KOPT-K1 (cell line): ENCODE data around the gene ERCC1.
"Not testable (repeated sequence)": the region's sequence is repeated elsewhere in the genome, so short reads cannot be mapped to it uniquely, and the experiment has no call there.

Experiments used
- H3K27ac ChIP-seq: fragments of 200-600 bp; sonication (generic); 2 replicates; pipeline ENCODE4 v1.5.1; 2016; ENCODE audit warnings: antibody characterized with exemption, mild to moderate bottlenecking, low read depth, low read length; ENCODE audit not compliant: poor library complexity, severe bottlenecking
- H3K36me3 ChIP-seq: fragments of 200-600 bp; sonication (generic); 2 replicates; pipeline ENCODE4 v1.5.1; 2017; ENCODE audit warnings: antibody characterized with exemption, mild to moderate bottlenecking, low read length, moderate library complexity; ENCODE audit not compliant: insufficient read depth
- H3K9me3 ChIP-seq: fragments of 200-600 bp; sonication (generic); 2 replicates; pipeline ENCODE4 v1.5.1; 2017; ENCODE audit warnings: antibody characterized with exemption, low read length, mild to moderate bottlenecking; ENCODE audit not compliant: insufficient read depth, poor library complexity, severe bottlenecking

The ERCC1 gene

DNA sequence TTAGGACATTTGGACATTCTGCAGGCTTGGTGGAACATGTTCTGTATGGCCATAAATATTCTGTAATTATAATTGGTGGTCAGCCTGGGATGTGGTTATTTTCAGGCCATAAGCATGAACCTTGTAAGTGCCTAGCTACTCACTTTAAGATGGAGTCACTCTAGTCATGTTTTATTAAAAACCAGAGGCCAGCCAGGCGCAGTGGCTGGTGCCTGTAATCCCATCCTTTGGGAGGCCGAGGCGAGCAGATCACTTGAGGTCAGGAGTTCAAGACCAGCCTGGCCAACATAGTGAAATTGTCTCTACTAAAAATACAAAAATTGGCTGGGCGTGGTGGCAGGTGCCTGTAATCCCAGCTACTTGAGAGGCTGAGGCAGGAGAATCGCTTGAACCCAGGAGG, 16.1 kb downstream of the ERCC1 start:
- H3K36me3 ChIP-seq = peaks cover 29% of the 10 kb centered on the region; the same call in 1 of the 2 replicates
- H3K9me3 ChIP-seq, H3K27ac ChIP-seq: not testable (repeated sequence)

DNA sequence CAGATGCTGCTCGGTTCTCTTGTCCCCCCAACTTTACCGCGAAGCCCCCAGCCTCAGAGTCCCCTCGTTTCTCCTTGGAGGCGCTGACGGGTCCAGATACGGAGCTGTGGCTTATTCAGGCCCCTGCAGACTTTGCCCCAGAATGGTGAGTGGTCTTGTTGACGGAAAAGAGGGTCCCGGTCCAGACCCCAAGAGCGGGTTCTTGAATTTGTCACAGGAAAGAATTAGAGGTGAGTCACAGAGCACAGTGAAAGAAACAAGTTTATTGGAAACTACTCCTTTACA, 16.7 kb downstream of the ERCC1 start:
- Histone ChIP-seq H3K36me3 (peaks cover 28% of the 10 kb centered on the region; the same call in 1 of the 2 replicates), H3K27ac (peak overlapping the region; percentile 86), H3K9me3 (no peaks in the 10 kb centered on the region)

DNA sequence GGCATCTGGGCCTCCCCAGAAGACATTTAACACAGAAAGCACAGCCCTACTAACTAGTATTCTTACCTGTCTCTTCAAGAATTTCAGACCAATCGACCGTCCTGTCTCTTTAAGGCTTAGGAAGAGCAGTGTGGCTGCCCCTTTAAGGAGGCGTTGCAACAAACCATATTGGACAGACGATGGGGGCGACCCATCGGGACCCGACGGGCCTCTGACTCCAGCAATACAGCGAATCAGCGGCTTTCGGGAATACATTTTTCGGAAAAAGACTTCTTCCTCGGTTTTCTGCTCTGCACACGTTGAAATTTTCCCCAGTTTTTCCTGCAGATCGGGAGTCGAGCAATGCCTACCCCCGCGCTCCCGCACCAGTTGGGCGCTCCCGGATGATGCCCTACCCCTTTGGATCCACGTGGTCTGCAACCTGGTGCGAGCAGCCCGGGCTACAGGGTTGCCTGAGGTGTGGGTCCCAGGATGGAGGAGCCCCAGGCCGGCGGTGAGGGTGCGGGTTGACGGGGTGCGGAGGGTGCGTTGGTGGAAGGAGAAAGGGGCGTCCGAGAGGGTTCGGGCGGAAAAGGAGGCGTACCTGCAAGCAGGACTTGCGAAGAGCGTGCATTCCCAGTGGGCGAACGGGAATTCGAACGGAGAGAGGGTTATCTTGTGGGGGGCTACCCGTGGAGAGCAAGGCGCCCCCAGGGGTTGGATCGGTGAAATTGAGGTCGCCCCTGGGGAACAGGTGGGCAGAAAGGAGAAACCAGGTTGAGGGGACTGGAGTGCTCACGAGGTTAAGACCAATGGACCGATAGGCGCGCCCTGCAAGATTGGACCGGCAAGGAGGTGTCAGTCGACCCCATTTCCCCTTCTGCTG, 17.3 kb downstream of the ERCC1 start, which contains the start of gene POLR1G:
Gene POLR1G (plus strand): TSS at position 419 of the 865 bp plus-strand sequence. CDS start 53 bp downstream, at position 472.
- H3K36me3 ChIP-seq = peaks cover 28% of the 10 kb centered on the region; the same call in 1 of the 2 replicates
- H3K9me3 ChIP-seq = no peaks in the 10 kb centered on the region
- H3K27ac ChIP-seq = peak within 1 kb of the TSS; percentile 86

DNA sequence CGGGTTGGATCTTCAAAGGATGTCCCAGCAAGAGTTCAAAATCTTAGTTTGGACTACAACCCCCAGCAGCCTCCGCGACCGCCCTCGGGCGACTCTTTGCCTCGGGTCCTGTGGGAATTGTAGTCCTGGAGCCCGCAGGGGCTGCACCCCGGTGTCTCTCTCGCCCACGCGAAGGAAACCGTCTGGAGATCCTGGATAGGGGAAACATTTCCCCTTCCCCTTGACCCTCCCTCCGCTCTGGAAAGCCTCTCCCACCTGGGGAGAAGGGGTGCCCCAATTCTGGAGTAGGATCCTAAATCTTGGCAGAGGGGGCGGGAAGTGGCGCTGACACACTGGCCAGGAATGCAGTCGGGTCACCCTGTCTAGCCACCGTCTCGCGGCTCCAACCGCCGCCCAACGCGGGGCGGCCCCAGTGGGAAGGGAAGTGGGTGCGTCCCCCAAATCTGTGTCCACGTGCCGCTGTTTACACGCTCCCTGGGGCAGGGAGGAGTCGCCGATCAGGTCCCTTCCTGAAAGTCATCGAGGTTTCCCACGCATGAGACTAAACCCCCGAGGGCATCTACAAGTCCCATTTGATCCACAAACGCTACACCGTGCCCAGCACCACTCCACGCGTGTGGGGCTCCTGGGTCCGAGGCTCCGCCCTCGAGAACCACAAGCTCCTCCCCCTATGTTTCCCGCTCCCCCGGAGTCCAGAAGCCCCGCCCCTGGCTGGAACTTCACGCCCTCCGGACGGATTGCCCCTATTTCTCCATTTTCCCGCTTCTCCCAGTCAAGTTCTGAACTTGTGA, 18.1 kb downstream of the ERCC1 start:
- peaks cover 19% of the 10 kb centered on the region; the same call in 1 of the 2 replicates for H3K36me3 ChIP-seq
- H3K9me3 ChIP-seq = no peaks in the 10 kb centered on the region
- H3K27ac ChIP-seq = peak overlapping the region; percentile 86

DNA sequence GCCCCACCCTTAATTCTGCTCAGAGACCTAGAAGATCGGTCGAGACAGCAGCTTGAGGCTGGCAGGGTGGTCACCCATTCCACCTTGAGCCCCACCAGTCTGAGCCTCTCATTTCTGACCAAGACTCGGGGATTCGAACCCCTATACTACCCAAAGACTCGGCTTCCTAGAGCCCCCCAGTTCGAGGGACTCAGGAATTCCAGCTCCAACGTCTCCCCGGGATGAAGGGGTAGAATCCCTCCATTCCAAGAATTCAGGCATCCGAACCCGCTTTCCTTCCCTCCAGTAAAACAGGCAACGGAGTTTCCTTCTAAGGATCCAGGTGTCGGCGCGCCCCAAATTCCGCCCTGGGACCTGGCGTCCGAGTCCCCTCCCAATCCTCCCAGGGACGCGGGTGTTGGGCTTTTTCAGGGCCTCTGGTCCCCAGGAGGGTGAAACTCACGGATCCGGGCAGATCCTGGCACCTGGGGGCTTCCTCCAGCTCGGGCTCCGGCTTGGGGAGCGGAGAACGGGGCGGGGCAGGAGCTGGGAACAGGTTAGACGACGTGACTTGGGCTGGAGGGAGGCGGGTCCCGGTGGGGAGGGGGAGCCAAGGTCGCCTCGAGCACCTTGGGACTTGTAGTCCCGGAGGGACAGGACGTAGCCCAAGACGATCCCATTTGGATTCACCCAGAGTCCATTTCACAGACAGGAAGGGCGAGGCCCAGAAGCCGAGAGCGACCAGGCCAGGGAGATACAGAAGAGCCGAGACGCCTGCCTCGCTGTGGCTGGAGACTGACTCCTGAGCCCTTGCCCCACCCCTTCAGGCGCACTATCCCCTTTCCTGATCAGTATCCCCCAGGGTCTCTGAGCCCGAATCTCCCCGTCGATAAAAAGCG, 18.9 kb downstream of the ERCC1 start, which contains the start of gene PPP1R13L:
Gene PPP1R13L (minus strand): TSS at position 513 of the 878 bp plus-strand sequence. CDS start 6,751 bp downstream, outside the sequence.
- no peaks in the 10 kb centered on the region for H3K9me3 ChIP-seq
- H3K27ac ChIP-seq = peak within 1 kb of the TSS; percentile 86
- H3K36me3 ChIP-seq = peaks cover 16% of the 10 kb centered on the region; the same call in 1 of the 2 replicates

DNA sequence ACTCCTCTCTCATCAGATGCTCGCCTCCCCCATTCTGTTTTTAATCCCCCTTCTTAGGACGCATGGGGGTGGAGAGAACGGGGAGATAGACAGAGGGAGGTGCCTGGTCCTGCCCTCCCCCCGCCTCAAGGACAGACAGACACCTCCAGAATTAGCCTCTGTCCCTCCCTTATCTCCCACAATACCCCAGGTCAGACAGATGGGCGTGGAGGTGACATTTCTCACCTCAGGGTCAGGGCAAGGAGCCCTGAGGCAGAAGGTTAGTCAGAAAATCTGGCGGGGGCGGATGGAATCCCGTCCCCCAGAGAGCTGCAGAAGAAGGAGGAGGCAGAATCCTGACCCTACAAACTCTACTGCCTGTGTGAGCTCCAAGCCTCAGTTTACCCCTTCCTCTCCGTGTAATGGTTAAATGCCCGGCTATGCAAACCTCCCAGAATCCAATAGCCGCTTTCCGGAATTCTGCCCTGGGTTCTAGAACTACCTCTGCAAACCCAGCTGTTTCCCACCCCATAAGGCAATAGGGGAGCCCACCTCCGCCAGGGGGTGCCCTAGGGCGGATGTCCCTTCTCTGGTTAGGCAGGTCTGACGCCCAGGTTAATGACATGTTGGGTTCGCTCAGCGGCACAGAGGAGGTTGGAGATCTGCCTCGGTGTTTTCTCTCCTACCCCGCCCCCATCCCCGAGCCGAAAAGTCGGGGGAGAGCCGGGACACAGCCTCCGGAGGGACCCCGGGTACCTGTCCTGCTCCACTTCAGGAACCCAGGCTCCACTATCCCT, 19.7 kb downstream of the ERCC1 start:
- no peaks in the 10 kb centered on the region for H3K9me3 ChIP-seq
- H3K36me3 ChIP-seq = peaks cover 10% of the 10 kb centered on the region; the same call in 1 of the 2 replicates
- H3K27ac ChIP-seq = no peak overlapping the region

DNA sequence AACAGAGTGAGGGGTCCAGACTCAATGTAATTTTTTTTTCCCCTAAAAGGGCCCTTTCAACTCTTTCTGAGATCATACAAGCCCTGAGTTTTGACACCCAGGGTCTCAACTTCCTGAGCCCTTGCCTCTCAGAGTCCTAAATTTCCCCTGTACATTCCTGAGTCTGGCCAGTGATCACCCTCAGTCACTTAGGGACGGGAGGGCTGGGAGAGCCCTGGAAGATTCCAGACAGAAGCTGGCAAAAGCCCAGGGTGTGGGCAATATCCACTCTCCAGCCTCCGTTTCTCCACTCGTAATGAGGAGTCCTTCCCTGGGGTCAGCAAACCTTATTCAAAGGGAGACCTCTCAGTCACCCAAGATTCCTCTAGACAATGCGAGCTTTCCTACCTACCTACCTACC, 20.4 kb downstream of the ERCC1 start:
- Histone ChIP-seq H3K36me3 (peaks cover 4% of the 10 kb centered on the region; the same call in 1 of the 2 replicates), H3K9me3 (no peaks in the 10 kb centered on the region), H3K27ac (no peak overlapping the region)

DNA sequence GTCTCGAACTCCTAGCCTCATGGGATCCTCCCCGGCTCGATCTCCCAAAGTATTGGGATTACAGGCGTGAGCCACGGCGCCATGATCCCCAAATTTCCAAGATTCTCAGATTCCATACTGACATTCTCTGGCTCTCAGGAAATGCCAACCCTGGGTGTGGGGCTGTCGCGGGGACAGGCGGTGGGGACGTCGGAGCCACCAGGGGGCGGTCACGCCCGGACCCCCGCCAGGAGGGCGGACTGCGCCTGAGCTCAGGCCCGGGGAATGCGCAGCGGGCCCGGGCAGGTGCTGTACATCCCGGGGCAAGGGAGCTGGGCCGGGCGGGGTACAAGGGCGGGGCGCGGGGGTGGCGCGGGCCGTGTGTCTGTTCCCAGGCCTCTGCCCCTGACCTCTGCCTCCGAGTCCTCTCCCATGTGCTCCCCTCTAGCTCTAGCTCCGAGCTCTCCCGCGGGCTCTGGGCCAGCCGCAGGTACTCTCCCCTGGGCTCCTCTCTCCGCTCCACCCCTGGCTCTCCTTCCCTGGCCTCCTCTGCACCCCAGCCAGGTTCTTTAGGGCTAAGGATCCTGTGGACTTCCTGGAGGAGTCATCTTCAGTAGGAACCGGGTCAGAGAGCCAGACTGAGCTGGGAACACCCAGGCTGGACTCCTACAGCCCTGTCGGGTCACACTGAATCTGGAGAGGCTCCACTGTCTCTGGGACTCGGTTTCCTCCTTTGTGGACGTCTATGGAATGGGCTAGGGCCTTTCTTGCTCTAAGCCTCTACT, 21.2 kb downstream of the ERCC1 start:
- no peak overlapping the region for H3K27ac ChIP-seq
- no peaks in the 10 kb centered on the region for H3K36me3 ChIP-seq
- H3K9me3 ChIP-seq = no peaks in the 10 kb centered on the region

DNA sequence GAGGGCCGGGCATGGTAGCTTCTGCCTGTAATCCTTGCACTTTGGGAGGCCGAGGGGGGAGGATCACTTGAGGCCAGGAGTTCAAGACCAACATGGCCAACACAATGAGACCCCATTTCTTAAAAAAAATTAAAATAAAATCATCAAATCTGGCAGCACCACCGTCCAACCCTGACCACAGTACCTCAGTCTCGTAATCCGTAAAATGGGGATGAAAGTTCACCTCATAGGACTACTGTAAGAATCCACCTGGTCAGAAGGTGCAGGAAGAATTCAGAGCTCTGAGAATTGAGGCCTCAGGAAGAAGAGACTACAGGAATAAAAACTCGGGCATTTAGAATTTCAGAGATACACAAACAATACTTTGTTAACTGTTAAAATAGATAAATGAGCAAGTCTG, 21.9 kb downstream of the ERCC1 start:
- no peaks in the 10 kb centered on the region for H3K36me3 ChIP-seq
- H3K9me3 ChIP-seq = no peaks in the 10 kb centered on the region
- H3K27ac ChIP-seq = no peak overlapping the region

DNA sequence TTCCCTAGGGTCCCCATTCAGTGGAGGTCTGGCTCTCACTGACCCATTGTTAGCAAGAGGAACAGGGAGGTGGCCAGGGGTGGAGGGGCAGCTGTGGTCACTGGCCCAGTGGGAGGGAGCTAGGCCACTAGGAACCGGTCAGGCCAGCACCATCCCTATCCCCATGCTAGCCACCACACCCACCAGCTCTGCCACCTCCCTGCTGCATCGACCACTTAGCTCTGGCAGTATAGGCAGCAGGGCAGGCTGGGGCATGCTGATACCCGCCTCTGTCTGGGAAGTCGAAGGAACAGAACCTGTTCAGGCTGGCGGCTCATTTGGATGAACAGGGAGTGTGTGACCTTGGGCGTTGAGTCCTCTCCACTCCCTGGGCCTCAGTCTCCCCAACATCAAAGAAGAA, 23.5 kb downstream of the ERCC1 start:
- H3K9me3 ChIP-seq = no peaks in the 10 kb centered on the region
- no peaks in the 10 kb centered on the region for H3K36me3 ChIP-seq
- no peak overlapping the region for H3K27ac ChIP-seq

DNA sequence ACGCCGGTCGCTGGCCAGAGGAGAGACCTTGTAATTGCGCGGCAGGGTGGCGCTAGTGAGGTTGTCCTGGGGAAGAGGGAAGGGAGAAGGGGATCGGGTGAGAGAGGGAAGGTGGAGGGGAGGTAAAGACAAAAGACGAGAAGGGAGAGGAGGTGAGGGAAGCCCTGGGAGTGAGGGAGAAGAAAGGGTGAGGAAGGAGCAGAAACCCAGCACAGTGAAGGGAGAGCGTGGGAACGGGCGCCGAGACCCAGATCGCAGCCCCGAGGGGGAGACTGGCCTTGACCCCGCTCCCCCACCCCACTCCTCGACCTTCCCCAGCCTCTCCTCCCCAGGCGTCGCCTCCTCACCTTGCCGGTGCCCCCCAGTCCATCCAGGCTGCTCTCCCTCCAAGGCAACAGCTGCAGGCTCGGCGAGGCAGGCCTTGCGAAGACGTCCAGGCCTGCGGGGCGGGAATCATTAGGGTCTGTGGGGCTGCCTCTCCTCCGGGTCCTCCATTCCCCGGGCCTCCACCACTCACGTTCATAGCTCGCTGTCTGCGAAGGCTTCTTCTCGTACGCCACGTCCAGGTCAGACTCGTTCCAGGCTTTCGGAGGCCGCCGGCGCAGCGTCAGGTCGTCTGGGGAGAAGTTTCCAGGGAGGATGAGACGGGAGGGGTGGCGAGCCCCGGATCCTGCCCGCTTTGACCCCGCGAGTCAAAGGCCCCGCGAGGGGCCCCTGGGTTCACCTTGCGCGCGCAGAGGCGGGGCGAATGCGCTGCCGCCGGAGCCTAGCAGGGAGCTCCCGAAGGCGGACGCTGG, 27.7 kb downstream of the ERCC1 start:
- Histone ChIP-seq H3K9me3 (no peaks in the 10 kb centered on the region), H3K36me3 (no peaks in the 10 kb centered on the region), H3K27ac (no peak overlapping the region)

DNA sequence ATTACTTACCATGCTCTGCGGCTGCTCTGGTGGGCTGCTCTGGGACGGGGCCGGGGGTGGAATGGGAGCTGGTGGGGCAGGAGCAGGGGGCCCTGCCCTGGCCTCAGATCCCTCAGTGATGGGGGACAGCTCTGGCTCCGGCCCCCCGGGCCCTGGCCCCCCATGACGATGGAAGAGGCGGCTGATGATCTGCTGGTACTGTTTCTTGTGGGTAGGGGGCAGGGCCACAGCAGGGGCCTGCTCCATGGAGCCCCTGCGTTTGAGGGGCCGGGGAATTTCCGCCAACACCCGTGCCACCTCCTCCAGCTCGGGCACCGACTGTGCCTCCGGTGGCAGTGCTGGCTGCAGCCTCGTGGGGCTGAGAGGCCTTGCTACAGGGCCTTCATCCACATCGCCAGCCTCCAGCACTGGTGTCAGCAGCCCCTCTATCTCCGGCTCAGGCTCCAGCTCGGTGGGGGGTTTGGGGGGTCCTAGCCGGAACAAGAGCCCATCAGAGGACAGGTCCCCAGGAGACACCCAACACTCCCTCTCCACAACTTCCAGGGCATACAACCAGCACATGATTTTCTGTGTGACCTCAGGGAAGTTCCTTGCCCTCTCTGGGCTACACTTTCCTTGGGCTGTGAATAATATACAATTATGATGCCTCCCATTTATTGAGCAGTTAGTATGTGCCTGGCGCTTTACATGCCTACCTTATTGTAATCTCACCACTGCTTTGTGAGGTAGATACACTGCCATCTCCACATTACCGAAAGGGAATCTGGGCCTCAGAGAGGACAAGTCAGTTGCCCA, 31.6 kb downstream of the ERCC1 start:
- H3K9me3 ChIP-seq = no peaks in the 10 kb centered on the region

More for the DNA sequence above, 31.6 kb downstream of the ERCC1 start:
- no peak overlapping the region for H3K27ac ChIP-seq
- H3K36me3 ChIP-seq = no peaks in the 10 kb centered on the region
